K562 (cell line): ENCODE data around the gene SACS. TPM values are rescaled to one million over a fixed set of nuclear protein-coding genes. Genes with fewer than 3 reads are reported as not detected.

ENCODE experiments used
- CREM ChIP-seq: IDR thresholded peaks from 2 replicates; pipeline ENCODE4 v1.6.1; 2014; ENCODE audit warnings: antibody characterized with exemption, low read depth
- CXXC5 ChIP-seq: fragments of 250-450 bp; sonication (Bioruptor Pico); IDR thresholded peaks from 2 replicates; pipeline ENCODE4 v1.8.0; 2022; ENCODE audit warnings: inconsistent platforms, mild to moderate bottlenecking, moderate library complexity
- FOXP1 ChIP-seq: sonication (generic); formaldehyde crosslinking; IDR thresholded peaks from 2 replicates; pipeline ENCODE4 v1.8.0; 2022; ENCODE audit warnings: mild to moderate bottlenecking, missing genetic modification reagents
- L3MBTL2 ChIP-seq: fragments of 450-650 bp; IDR thresholded peaks from 2 replicates; pipeline ENCODE4 v1.6.1; 2016; ENCODE audit warnings: mild to moderate bottlenecking, moderate library complexity
- PHB ChIP-seq: fragments of 250-450 bp; sonication (Bioruptor Pico); IDR thresholded peaks from 2 replicates; pipeline ENCODE4 v1.5.0; 2021
- RAD21 ChIP-seq, 2 experiments: fragments of 250-450 bp in 1 of 2; fragments of 450-650 bp in 1 of 2; sonication (Bioruptor Pico) in 1 of 2; formaldehyde crosslinking in 1 of 2; IDR thresholded peaks in 1 of 2; conservative IDR thresholded peaks in 1 of 2; 2 replicates each; pipeline versions ENCODE4 v1.4.0 to v1.8.0; 2020 to 2022; ENCODE audit warnings: mild to moderate bottlenecking in 2 of 2, moderate library complexity in 1 of 2
- ZBTB8A ChIP-seq: fragments of 450-650 bp; IDR thresholded peaks from 2 replicates; pipeline ENCODE4 v1.6.1; 2018; ENCODE audit warnings: mild to moderate bottlenecking, moderate library complexity; ENCODE audit not compliant: partially characterized antibody
- polyA plus RNA-seq, 8 experiments: library from polyadenylated mRNA; depleted of rRNA in 4 of 8; stranded (reverse) in 5 of 8; unstranded in 3 of 8; fragments of >200 nt; fragmentation: Nextera tagmentation in 2 of 8; fragmentation: Illumina TruSeq in 1 of 8; extraction: Ambion mirVana in 2 of 8; extraction: Trizol in 1 of 8; gene quantifications; 2 replicates each; pipeline versions ENCODE4 v1.2.1 to v1.2.3, GENCODE V29; 2011 to 2014; ENCODE audit warnings: inconsistent platforms in 1 of 8, missing spikeins in 1 of 8
- total RNA-seq, 7 experiments: library from RNA; depleted of rRNA in 6 of 7; stranded (reverse); fragments of >200 nt in 6 of 7; fragmentation: Illumina TruSeq in 2 of 7; extraction: Trizol in 2 of 7; gene quantifications; 2 replicates each; pipeline versions ENCODE4 v1.2.1 to v1.2.3, GENCODE V29; 2011 to 2021; ENCODE audit warnings: low replicate concordance in 1 of 7
- TF ChIP-seq, protein P1 (sequence below): fragments of 450-650 bp; IDR thresholded peaks from 2 replicates; pipeline ENCODE4 v1.6.1; 2016
- TF ChIP-seq, protein P2 (sequence below): fragments of 450-650 bp; IDR thresholded peaks from 2 replicates; pipeline ENCODE4 v1.6.1; 2016; ENCODE audit warnings: mild to moderate bottlenecking, moderate library complexity
- TF ChIP-seq, protein P3 (sequence below): fragments of 200-800 bp; sonication (Bioruptor generic); IDR thresholded peaks from 2 replicates; pipeline ENCODE4 v1.6.1; 2017; ENCODE audit warnings: missing genetic modification characterization, missing compliant biosample characterization
- TF ChIP-seq, protein P4 (sequence below): sonication (generic); IDR thresholded peaks from 2 replicates; pipeline ENCODE4 v1.6.1; 2016

SACS gene
- total and polyA plus RNA-seq, 9 of the 15 experiments (the other 6 are each of a cell fraction or from before 2014, with no cell fraction given) = 4.7 to 28.2 (median 18.9) TPM

DNA sequence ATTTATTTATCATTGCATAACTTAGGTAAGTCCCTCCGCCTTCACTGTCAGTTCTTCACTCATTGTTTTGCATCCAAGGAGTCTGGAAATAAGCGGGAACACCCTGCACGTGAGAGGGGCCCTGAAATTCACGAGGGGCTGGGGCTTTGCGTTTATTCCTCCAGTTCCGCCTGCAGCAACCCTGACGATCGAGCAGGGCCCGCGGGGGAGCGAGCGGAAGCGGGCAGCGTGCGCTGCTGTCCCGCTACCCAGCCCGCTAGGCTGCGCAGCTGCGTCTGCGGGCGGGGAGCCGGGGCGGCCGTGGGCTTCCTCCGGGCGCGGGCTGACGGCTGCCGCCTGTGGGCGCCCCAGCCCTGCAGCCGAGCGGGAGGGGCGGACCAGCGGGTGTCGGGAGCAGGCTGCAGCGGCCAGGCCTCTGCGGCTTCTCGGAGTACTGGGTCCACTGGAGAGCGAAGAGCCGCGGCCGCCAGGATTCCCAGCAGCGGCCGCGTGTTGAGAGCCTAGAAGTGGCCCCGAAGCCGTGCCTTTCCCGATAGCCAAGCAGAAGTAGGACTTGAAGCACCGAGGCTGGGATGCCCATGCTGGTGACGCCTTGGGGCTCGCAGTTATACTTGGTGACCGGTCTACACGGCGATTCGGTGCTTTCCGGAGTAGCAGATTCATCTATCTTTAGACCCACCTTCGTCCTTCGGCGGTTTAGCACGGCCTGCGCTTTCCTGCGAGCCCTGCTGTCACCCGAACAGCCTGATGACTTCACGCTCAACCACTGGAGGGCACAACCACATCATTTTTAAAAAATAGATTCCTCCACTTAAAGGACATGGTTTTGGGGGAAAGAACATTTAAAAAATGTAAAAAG, 32.9 kb upstream of the SACS start (continued):
- TF ChIP-seq, protein P1, sequence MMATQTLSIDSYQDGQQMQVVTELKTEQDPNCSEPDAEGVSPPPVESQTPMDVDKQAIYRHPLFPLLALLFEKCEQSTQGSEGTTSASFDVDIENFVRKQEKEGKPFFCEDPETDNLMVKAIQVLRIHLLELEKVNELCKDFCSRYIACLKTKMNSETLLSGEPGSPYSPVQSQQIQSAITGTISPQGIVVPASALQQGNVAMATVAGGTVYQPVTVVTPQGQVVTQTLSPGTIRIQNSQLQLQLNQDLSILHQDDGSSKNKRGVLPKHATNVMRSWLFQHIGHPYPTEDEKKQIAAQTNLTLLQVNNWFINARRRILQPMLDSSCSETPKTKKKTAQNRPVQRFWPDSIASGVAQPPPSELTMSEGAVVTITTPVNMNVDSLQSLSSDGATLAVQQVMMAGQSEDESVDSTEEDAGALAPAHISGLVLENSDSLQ = 0 out of 2 replicates have a peak, but pooled peaks have one; percentile 7
- TF ChIP-seq CXXC5 (CRISPR knock-in tag) (peak; percentile 65), FOXP1 (CRISPR knock-in tag) (no peak), PHB (CRISPR knock-in tag) (no peak), L3MBTL2 (peak; percentile 88), RAD21 (CRISPR knock-in tag; conservative IDR thresholded peaks at IDR 0.05 in 1 of 2, IDR thresholded peaks at IDR 0.05 in 1 of 2) (peak; percentile 36 to 46), ZBTB8A (no peak), CREM (no peak)
- TF ChIP-seq, protein P2, sequence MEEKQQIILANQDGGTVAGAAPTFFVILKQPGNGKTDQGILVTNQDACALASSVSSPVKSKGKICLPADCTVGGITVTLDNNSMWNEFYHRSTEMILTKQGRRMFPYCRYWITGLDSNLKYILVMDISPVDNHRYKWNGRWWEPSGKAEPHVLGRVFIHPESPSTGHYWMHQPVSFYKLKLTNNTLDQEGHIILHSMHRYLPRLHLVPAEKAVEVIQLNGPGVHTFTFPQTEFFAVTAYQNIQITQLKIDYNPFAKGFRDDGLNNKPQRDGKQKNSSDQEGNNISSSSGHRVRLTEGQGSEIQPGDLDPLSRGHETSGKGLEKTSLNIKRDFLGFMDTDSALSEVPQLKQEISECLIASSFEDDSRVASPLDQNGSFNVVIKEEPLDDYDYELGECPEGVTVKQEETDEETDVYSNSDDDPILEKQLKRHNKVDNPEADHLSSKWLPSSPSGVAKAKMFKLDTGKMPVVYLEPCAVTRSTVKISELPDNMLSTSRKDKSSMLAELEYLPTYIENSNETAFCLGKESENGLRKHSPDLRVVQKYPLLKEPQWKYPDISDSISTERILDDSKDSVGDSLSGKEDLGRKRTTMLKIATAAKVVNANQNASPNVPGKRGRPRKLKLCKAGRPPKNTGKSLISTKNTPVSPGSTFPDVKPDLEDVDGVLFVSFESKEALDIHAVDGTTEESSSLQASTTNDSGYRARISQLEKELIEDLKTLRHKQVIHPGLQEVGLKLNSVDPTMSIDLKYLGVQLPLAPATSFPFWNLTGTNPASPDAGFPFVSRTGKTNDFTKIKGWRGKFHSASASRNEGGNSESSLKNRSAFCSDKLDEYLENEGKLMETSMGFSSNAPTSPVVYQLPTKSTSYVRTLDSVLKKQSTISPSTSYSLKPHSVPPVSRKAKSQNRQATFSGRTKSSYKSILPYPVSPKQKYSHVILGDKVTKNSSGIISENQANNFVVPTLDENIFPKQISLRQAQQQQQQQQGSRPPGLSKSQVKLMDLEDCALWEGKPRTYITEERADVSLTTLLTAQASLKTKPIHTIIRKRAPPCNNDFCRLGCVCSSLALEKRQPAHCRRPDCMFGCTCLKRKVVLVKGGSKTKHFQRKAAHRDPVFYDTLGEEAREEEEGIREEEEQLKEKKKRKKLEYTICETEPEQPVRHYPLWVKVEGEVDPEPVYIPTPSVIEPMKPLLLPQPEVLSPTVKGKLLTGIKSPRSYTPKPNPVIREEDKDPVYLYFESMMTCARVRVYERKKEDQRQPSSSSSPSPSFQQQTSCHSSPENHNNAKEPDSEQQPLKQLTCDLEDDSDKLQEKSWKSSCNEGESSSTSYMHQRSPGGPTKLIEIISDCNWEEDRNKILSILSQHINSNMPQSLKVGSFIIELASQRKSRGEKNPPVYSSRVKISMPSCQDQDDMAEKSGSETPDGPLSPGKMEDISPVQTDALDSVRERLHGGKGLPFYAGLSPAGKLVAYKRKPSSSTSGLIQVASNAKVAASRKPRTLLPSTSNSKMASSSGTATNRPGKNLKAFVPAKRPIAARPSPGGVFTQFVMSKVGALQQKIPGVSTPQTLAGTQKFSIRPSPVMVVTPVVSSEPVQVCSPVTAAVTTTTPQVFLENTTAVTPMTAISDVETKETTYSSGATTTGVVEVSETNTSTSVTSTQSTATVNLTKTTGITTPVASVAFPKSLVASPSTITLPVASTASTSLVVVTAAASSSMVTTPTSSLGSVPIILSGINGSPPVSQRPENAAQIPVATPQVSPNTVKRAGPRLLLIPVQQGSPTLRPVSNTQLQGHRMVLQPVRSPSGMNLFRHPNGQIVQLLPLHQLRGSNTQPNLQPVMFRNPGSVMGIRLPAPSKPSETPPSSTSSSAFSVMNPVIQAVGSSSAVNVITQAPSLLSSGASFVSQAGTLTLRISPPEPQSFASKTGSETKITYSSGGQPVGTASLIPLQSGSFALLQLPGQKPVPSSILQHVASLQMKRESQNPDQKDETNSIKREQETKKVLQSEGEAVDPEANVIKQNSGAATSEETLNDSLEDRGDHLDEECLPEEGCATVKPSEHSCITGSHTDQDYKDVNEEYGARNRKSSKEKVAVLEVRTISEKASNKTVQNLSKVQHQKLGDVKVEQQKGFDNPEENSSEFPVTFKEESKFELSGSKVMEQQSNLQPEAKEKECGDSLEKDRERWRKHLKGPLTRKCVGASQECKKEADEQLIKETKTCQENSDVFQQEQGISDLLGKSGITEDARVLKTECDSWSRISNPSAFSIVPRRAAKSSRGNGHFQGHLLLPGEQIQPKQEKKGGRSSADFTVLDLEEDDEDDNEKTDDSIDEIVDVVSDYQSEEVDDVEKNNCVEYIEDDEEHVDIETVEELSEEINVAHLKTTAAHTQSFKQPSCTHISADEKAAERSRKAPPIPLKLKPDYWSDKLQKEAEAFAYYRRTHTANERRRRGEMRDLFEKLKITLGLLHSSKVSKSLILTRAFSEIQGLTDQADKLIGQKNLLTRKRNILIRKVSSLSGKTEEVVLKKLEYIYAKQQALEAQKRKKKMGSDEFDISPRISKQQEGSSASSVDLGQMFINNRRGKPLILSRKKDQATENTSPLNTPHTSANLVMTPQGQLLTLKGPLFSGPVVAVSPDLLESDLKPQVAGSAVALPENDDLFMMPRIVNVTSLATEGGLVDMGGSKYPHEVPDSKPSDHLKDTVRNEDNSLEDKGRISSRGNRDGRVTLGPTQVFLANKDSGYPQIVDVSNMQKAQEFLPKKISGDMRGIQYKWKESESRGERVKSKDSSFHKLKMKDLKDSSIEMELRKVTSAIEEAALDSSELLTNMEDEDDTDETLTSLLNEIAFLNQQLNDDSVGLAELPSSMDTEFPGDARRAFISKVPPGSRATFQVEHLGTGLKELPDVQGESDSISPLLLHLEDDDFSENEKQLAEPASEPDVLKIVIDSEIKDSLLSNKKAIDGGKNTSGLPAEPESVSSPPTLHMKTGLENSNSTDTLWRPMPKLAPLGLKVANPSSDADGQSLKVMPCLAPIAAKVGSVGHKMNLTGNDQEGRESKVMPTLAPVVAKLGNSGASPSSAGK = peak; percentile 76
- TF ChIP-seq, protein P3, sequence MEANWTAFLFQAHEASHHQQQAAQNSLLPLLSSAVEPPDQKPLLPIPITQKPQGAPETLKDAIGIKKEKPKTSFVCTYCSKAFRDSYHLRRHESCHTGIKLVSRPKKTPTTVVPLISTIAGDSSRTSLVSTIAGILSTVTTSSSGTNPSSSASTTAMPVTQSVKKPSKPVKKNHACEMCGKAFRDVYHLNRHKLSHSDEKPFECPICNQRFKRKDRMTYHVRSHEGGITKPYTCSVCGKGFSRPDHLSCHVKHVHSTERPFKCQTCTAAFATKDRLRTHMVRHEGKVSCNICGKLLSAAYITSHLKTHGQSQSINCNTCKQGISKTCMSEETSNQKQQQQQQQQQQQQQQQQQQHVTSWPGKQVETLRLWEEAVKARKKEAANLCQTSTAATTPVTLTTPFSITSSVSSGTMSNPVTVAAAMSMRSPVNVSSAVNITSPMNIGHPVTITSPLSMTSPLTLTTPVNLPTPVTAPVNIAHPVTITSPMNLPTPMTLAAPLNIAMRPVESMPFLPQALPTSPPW = peak; percentile 60; the same call in 1 of the 2 replicates
- TF ChIP-seq, protein P4, sequence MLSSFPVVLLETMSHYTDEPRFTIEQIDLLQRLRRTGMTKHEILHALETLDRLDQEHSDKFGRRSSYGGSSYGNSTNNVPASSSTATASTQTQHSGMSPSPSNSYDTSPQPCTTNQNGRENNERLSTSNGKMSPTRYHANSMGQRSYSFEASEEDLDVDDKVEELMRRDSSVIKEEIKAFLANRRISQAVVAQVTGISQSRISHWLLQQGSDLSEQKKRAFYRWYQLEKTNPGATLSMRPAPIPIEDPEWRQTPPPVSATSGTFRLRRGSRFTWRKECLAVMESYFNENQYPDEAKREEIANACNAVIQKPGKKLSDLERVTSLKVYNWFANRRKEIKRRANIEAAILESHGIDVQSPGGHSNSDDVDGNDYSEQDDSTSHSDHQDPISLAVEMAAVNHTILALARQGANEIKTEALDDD = no peak
